ENCODE data around the gene NXPH1. TPM values are rescaled to one million over a fixed set of nuclear protein-coding genes. Genes with fewer than 3 reads are reported as not detected.
A peak's percentile ranks its signal among the peaks of the same experiment; 100 is the strongest.

Gene NXPH1
- total and polyA plus RNA-seq, 9 of the 15 experiments (the other 6 are each of a cell fraction or from before 2014, with no cell fraction given), result 0.16 TPM; not detected in 8

- Histone ChIP-seq H3K4me3 (no peak overlapping the region), H3K27ac (ENCODE audit: extremely low read depth, low read depth, low read length) (no peak overlapping the region), H3K4me2 (ENCODE audit: insufficient read depth, low read length) (no peak overlapping the region), H3K9ac (ENCODE audit: insufficient read depth in 1 of 2, low read depth in 2 of 2, low read length in 2 of 2) (no peak overlapping the region), H4K20me1 (replicated peaks; ENCODE audit: control insufficient read depth, insufficient read depth, low read length) (no peaks in the 10 kb centered on the region), H3K9me3 (replicated peaks; ENCODE audit: control insufficient read depth, insufficient read depth, low read depth, low read length) (no peaks in the 10 kb centered on the region; the same call in 1 of the 2 replicates), H3K36me3 (ENCODE audit: control insufficient read depth, insufficient read depth, low read length) (no peaks in the 10 kb centered on the region; the same call in 2 of the 3 replicates), H3K79me2 (ENCODE audit: control insufficient read depth, insufficient read depth, low read length) (peaks cover 54% of the 10 kb centered on the region), H3K27me3 (ENCODE audit: control insufficient read depth in 2 of 2, insufficient read depth in 2 of 2, low read length in 2 of 2) (no peaks in the 10 kb centered on the region), H3K9me1 (ENCODE audit: control insufficient read depth, insufficient read depth, low read length) (no peaks in the 10 kb centered on the region), H3K4me1 (replicated peaks in 1 of 2; ENCODE audit: control insufficient read depth in 2 of 2, insufficient read depth in 2 of 2, low read length in 2 of 2) (no peaks in the 10 kb centered on the region; a peak in 2 of 5 replicates), H2AFZ (ENCODE audit: low read depth, low read length) (peak overlapping the region; percentile 20; the same call in 1 of the 2 replicates)
- intact Hi-C loops (cut with micrococcal nuclease), result no loop called here
- ATAC-seq (peak; percentile 51; the same call in 2 of the 3 replicates), FAIRE-seq (peak; percentile 37), DNase-seq (ENCODE audit: extremely low read depth in 1 of 4, low spot score in 3 of 4) (no peak)
- ChIA-PET CTCF (ENCODE audit: low intra/inter-chr PET ratio) (no interaction called here), POLR2A (interaction anchor here (1.0 kb wide), 1 partner anchor 50 kb away, joined by 3 read pairs; no protein-coding TSS in a partner anchor)
- 67% methylated on average over 2 of the region's 2 CpGs for whole genome bisulfite sequencing (ENCODE audit: insufficient coverage, low coverage, missing lambda C conversion rate)
- in situ Hi-C loops (cut with MboI), result no loop called here
- BruUV-seq (replicated peaks), result no TSS peak
- no peak for TF ChIP-seq MAX (CRISPR knock-in tag; IDR thresholded peaks at IDR 0.05)
- no peak for TF ChIP-seq ZNF24 (IDR thresholded peaks at IDR 0.05)
- TF ChIP-seq, protein P1, sequence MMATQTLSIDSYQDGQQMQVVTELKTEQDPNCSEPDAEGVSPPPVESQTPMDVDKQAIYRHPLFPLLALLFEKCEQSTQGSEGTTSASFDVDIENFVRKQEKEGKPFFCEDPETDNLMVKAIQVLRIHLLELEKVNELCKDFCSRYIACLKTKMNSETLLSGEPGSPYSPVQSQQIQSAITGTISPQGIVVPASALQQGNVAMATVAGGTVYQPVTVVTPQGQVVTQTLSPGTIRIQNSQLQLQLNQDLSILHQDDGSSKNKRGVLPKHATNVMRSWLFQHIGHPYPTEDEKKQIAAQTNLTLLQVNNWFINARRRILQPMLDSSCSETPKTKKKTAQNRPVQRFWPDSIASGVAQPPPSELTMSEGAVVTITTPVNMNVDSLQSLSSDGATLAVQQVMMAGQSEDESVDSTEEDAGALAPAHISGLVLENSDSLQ (IDR thresholded peaks at IDR 0.05), result peak; percentile 37; the same call in 1 of the 2 replicates
- no peak for TF ChIP-seq PML (IDR thresholded peaks at IDR 0.05; ENCODE audit: low read length)
- TF ChIP-seq FOXJ2 (tag; IDR thresholded peaks at IDR 0.05), result 0 out of 2 replicates have a peak, but pooled peaks have one; percentile 26
Observed at GRCh38 chr7:8778459-8778858, 345.1 kb downstream of the NXPH1 start.
